GM19455 (cell line): ENCODE results near the gene MUC5AC.
"Not testable (repeated sequence)": the region's sequence is repeated elsewhere in the genome, so short reads cannot be mapped to it uniquely, and the experiment has no call there.

ENCODE experiments used
- ATAC-seq: cut with Tn5 transposase; IDR thresholded peaks from one replicate; pipeline ENCODE4 v1.9.1; 2021; ENCODE audit not compliant: unreplicated experiment

The MUC5AC gene

GRCh38 chr11:1176224-1177019 lies 18.7 kb downstream of the MUC5AC start:
- no peak for ATAC-seq

- ATAC-seq: no peak
These were observed 19.4 kb downstream of the MUC5AC start for GRCh38 chr11:1177020-1177770.

- ATAC-seq: no peak
These were observed 20.0 kb downstream of the MUC5AC start for GRCh38 chr11:1177771-1178090.

- ATAC-seq: no peak
These were observed 20.6 kb downstream of the MUC5AC start for GRCh38 chr11:1178201-1178885.

GRCh38 chr11:1178906-1179305 lies 21.2 kb downstream of the MUC5AC start:
- ATAC-seq: no peak

- ATAC-seq: no peak
These were observed 21.9 kb downstream of the MUC5AC start for GRCh38 chr11:1179641-1180040.

- no peak for ATAC-seq
These were observed 22.4 kb downstream of the MUC5AC start for GRCh38 chr11:1180171-1180570.

- ATAC-seq: no peak
These were observed 23.2 kb downstream of the MUC5AC start for GRCh38 chr11:1180947-1181391.

- no peak for ATAC-seq
These were observed 23.7 kb downstream of the MUC5AC start for GRCh38 chr11:1181420-1181819.

- ATAC-seq: no peak
These were observed 24.2 kb downstream of the MUC5AC start for GRCh38 chr11:1181853-1182535.

- not testable (repeated sequence) for ATAC-seq
These were observed 26.4 kb downstream of the MUC5AC start for GRCh38 chr11:1184139-1184538.

GRCh38 chr11:1188451-1189130 lies 30.8 kb downstream of the MUC5AC start:
- not testable (repeated sequence) for ATAC-seq

GRCh38 chr11:1189816-1190215 lies 32.1 kb downstream of the MUC5AC start:
- not testable (repeated sequence) for ATAC-seq

GRCh38 chr11:1191786-1192470 lies 34.2 kb downstream of the MUC5AC start:
- ATAC-seq: not testable (repeated sequence)

GRCh38 chr11:1192741-1193325 lies 35.1 kb downstream of the MUC5AC start:
- no peak for ATAC-seq

- no peak for ATAC-seq
These were observed 35.8 kb downstream of the MUC5AC start for GRCh38 chr11:1193326-1194230.

GRCh38 chr11:1194231-1194976 lies 36.7 kb downstream of the MUC5AC start:
- ATAC-seq: no peak
